GM18867 (cell line): ENCODE measurements around the gene BMP8B.
A peak's percentile ranks its signal among the peaks of the same experiment; 100 is the strongest.

Experiments used
- ATAC-seq: cut with Tn5 transposase; IDR thresholded peaks from one replicate; pipeline ENCODE4 v1.9.1; 2021; ENCODE audit warnings: mild to moderate bottlenecking, moderate library complexity; ENCODE audit not compliant: unreplicated experiment

Gene BMP8B

GRCh38 chr1:39727932-39728317 is 60.7 kb downstream of the BMP8B start:
- no peak for ATAC-seq

GRCh38 chr1:39727221-39727931 is 61.3 kb downstream of the BMP8B start:
- peak; percentile 48 for ATAC-seq

GRCh38 chr1:39726600-39726999 is 62.1 kb downstream of the BMP8B start:
- no peak for ATAC-seq

DNA sequence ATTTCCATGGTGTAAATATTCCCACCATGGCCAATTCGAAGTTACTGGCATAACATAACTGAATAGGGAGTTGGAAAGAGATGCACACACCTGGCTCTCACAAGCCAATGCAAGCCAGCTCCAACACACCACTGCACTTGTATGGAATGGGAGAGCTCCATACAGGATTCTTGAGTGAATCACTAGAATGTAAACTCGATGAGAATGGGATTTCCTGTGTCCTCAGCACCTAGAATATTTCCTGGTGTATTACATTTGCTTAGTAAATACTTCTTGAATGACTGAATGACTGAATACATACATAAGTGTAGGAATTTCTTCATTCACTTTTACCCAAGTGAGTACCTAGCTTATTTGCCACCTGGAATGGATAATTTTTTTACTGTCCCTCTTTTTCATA is 66.2 kb downstream of the BMP8B start:
- no peak for ATAC-seq

DNA sequence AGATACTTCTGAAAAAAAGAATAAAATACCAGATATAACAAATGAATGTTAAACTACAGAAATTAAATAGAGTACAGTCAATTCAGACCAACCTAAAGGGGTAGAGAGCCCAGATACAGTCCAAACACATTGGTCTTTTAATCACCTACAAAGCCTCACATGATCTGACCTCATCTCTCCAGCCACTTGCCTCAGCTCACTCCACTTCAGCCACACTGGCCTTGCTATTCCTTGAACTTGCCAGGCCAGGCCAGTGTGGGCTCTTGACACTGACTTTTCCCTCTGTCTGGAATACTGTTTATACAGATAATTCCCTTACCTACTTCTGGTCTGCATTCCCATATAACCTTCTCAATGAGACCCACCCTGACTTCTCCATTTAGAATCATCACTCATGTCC is 67.0 kb downstream of the BMP8B start:
- ATAC-seq = no peak

GRCh38 chr1:39720094-39720999 is 68.3 kb downstream of the BMP8B start:
- no peak for ATAC-seq

DNA sequence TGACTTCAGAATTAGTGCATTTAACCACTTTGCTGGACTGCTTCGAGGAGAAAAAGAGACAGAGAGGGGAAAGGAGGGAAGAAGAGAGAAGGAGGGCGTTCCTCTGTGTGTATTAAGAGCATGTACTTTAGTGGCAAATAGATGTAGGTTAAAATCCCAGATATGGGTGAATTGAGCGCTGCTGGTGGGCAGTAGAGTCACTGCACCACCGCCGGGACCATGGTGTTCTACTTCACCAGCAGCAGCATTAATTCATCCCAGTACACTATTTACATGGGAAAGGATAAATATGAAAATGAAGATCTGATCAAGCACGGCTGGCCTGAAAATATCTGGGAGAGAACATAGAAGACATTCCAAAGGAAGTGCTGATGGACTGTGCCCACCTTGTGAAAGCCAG is 70.9 kb downstream of the BMP8B start:
- no peak for ATAC-seq

DNA sequence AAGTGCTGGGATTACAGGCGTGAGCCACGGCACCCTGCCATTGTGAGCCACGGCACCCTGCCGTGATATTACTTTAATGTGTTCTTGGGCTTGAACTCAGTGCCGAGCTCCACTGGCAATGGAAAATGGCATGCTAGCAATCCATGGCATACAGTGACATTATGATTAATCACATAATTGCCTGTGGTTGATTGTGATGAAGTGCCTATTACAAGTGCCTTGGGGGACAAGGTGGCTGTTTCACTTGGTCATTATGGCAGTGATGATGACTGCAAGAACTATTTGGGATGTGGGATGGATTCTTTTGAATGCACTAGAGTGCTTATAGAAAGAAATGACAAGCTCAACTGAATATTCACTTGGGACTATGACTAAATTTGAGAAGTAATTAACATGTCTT is 75.1 kb downstream of the BMP8B start:
- no peak for ATAC-seq

DNA sequence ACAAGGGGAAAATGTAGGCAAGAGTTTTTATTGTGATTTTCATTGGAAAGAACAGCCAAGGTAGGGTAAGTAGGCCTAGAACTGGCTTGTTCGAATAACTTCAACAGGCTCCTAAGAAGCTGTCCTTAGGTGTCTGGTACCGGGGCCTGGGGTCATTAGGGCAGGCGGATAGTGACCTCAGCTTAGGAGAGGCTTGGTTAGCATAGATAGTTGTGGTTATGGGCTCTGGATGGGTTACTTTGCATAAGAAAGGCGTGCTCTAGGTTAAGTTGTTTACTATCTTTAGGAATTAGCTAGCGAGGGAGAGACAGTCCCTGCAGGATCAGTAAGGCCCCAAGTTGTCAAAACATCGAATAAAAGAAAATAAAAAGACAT is 76.7 kb downstream of the BMP8B start:
- ATAC-seq = no peak

- ATAC-seq = no peak
Measured at GRCh38 chr1:39711104-39711965, 77.3 kb downstream of the BMP8B start.

DNA sequence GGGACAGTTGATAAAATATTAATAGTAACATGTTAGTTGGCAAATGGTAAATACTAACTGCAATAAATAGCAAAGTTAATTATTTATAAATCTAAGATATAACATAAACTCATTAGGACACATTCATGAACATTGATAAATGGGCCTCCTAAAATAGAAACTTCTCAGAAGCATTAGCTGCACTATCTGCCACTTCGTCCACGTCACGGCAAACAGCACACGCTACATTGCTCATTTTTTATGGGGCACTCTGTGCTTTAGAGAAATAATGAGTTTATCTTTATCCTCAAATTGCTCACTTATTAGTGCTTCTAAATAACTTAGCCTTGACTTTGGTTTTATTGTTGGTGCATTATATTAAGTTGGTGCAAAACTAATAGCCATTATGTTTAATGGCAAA is 81.2 kb downstream of the BMP8B start:
- ATAC-seq = no peak
